ENCODE measurements around the gene TMEM54.
"Not testable (repeated sequence)": the region's sequence is repeated elsewhere in the genome, so short reads cannot be mapped to it uniquely, and the experiment has no call there.

GRCh38 chr1:32905588-32905987, 4.4 kb upstream of the TMEM54 start:
- TF ChIP-seq CTCF, POLR2A (IDR thresholded peaks at IDR 0.05): not testable (repeated sequence)

All from prostate gland (tissue), 2 donors.